NCI-H2081 treated with DMSO at 0.1 percent for 48 hours (cell line): ENCODE data around the gene C6orf47.

Source experiments
- DNase-seq: peaks from one replicate; lab custom pipeline; 2025; lab: John Stamatoyannopoulos, UW

The C6orf47 gene

GRCh38 chr6:31636698-31637596 is 23.6 kb downstream of the C6orf47 start:
- no peak for DNase-seq

- no peak for DNase-seq
Observed at GRCh38 chr6:31634969-31635575, 25.5 kb downstream of the C6orf47 start.

- DNase-seq = no peak
Observed at GRCh38 chr6:31634131-31634530, 26.4 kb downstream of the C6orf47 start.

GRCh38 chr6:31633447-31633846 is 27.1 kb downstream of the C6orf47 start:
- DNase-seq = no peak

- DNase-seq = no peak
Observed at GRCh38 chr6:31632279-31632946, 28.2 kb downstream of the C6orf47 start.

GRCh38 chr6:31631681-31632278 is 28.8 kb downstream of the C6orf47 start:
- no peak for DNase-seq

GRCh38 chr6:31631209-31631608 is 29.4 kb downstream of the C6orf47 start:
- no peak for DNase-seq

GRCh38 chr6:31630177-31630934 is 30.2 kb downstream of the C6orf47 start:
- DNase-seq = no peak

- no peak for DNase-seq
Observed at GRCh38 chr6:31629014-31629413, 31.6 kb downstream of the C6orf47 start.

- DNase-seq = no peak
Observed at GRCh38 chr6:31627690-31628287, 32.8 kb downstream of the C6orf47 start.

- DNase-seq = no peak
Observed at GRCh38 chr6:31626952-31627351, 33.6 kb downstream of the C6orf47 start.

GRCh38 chr6:31624070-31624469 is 36.5 kb downstream of the C6orf47 start:
- no peak for DNase-seq

GRCh38 chr6:31622684-31623091 is 37.9 kb downstream of the C6orf47 start:
- no peak for DNase-seq

GRCh38 chr6:31621991-31622390 is 38.6 kb downstream of the C6orf47 start:
- no peak for DNase-seq

GRCh38 chr6:31621320-31621939 is 39.1 kb downstream of the C6orf47 start:
- no peak for DNase-seq

GRCh38 chr6:31620586-31621319 is 39.8 kb downstream of the C6orf47 start, which contains the start of gene PRRC2A:
TSS of gene PRRC2A (plus strand) at chr6:31620715. CDS start at chr6:31622790, 2,075 bp downstream.
- no peak for DNase-seq

GRCh38 chr6:31619805-31620585 is 40.6 kb downstream of the C6orf47 start:
- DNase-seq = peak; percentile 92

- no peak for DNase-seq
Observed at GRCh38 chr6:31617010-31617409, 43.6 kb downstream of the C6orf47 start.

GRCh38 chr6:31615748-31616147 is 44.8 kb downstream of the C6orf47 start:
- no peak for DNase-seq
